ENCODE measurements around the gene IL25. TPM values are rescaled to one million over a fixed set of nuclear protein-coding genes. Genes with fewer than 3 reads are reported as not detected.

The IL25 gene
- total and polyA plus RNA-seq, 9 donors, result not detected

DNA sequence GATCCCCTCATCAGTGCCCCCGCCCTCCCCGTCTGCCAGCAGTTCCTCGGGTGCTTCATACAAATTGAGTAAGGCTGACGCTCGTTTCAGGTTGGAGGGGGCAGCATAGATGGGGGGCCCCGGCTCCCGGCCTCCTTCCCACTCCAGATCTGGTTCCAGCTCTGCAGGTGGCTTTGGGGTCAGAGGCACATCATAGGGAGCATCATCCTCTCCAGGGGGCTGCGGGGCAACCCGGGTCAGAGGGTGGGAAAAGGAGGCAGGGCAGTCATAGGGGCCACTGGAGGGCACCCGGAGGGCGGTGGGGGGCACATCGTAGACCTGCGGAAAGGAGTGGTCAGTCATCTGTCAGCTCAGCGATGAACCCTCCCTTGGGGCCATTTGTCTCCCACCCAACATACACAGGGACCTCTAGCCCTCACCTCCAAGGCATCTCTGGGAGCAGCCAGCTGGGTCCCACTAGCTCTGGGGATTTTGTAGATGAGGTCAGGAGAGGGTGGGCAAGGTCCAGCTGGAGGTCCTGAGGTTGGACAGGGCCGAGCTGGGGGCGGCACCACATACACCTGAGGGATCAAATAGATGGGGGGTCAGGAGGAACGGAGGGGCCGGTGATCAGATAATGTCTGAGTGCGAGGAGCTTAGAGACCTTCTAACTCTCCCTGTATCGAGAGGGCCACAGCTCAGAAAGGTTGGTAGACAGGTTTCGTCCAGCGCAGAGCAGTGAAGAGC is 12.7 kb upstream of the IL25 start:
- Histone ChIP-seq H3K9me3 (no peaks in the 10 kb centered on the region), H3K27ac (no peak overlapping the region), H3K27me3 (no peaks in the 10 kb centered on the region), H3K36me3 (no peaks in the 10 kb centered on the region), H3K4me3 (no peak overlapping the region), H3K4me1 (ENCODE audit: insufficient read depth) (no peaks in the 10 kb centered on the region)
- TF ChIP-seq, protein P1, sequence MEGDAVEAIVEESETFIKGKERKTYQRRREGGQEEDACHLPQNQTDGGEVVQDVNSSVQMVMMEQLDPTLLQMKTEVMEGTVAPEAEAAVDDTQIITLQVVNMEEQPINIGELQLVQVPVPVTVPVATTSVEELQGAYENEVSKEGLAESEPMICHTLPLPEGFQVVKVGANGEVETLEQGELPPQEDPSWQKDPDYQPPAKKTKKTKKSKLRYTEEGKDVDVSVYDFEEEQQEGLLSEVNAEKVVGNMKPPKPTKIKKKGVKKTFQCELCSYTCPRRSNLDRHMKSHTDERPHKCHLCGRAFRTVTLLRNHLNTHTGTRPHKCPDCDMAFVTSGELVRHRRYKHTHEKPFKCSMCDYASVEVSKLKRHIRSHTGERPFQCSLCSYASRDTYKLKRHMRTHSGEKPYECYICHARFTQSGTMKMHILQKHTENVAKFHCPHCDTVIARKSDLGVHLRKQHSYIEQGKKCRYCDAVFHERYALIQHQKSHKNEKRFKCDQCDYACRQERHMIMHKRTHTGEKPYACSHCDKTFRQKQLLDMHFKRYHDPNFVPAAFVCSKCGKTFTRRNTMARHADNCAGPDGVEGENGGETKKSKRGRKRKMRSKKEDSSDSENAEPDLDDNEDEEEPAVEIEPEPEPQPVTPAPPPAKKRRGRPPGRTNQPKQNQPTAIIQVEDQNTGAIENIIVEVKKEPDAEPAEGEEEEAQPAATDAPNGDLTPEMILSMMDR (IDR thresholded peaks at IDR 0.05), result no peak
- no peak for TF ChIP-seq POLR2A (IDR thresholded peaks at IDR 0.05)
- no peak for DNase-seq
- intact Hi-C loops (cut with DNase I), result no loop called here
- WGBS, 3 donors, result 81 to 87% (median 85%) methylated on average over 22 of the region's 22 CpGs

GRCh38 chr14:23360496-23360895 is 12.1 kb upstream of the IL25 start:
- 76 to 78% (median 78%) methylated on average over 11 of the region's 11 CpGs for WGBS, 3 donors
- no peak for DNase-seq
- TF ChIP-seq, protein P1 (IDR thresholded peaks at IDR 0.05), result no peak
- TF ChIP-seq POLR2A (IDR thresholded peaks at IDR 0.05) (no peak), EP300 (IDR thresholded peaks at IDR 0.05) (no peak)
- intact Hi-C loops (cut with DNase I), result no loop called here
- Histone ChIP-seq H3K4me3 (no peak overlapping the region), H3K4me1 (ENCODE audit: insufficient read depth) (no peaks in the 10 kb centered on the region), H3K9me3 (no peaks in the 10 kb centered on the region), H3K27ac (no peak overlapping the region), H3K36me3 (no peaks in the 10 kb centered on the region), H3K27me3 (no peaks in the 10 kb centered on the region)

GRCh38 chr14:23361320-23361719 is 11.3 kb upstream of the IL25 start:
- H3K4me1 ChIP-seq (ENCODE audit: insufficient read depth), result no peaks in the 10 kb centered on the region
- intact Hi-C loops (cut with DNase I), result no loop called here

GRCh38 chr14:23361763-23362162 is 10.8 kb upstream of the IL25 start:
- H3K9me3 ChIP-seq, result no peaks in the 10 kb centered on the region
- DNase-seq, result no peak
- no peaks in the 10 kb centered on the region for H3K4me1 ChIP-seq (ENCODE audit: insufficient read depth)
- no peak overlapping the region for H3K27ac ChIP-seq
- no peaks in the 10 kb centered on the region for H3K27me3 ChIP-seq
- H3K36me3 ChIP-seq, result no peaks in the 10 kb centered on the region
- TF ChIP-seq, protein P1 (IDR thresholded peaks at IDR 0.05), result no peak
- TF ChIP-seq EP300 (IDR thresholded peaks at IDR 0.05) (no peak), POLR2A (IDR thresholded peaks at IDR 0.05) (no peak)
- no peak overlapping the region for H3K4me3 ChIP-seq
- WGBS, 3 donors, result 76 to 93% (median 77%) methylated on average over 6 of the region's 6 CpGs
- intact Hi-C loops (cut with DNase I), result loop anchor here in 1 of 4 donors (1.0 kb wide), 1 partner anchor 41 kb away; no protein-coding TSS in a partner anchor

More at GRCh38 chr14:23361320-23361719, 11.3 kb upstream of the IL25 start:
- TF ChIP-seq POLR2A (IDR thresholded peaks at IDR 0.05) (no peak), EP300 (IDR thresholded peaks at IDR 0.05) (no peak)
- TF ChIP-seq, protein P1 (IDR thresholded peaks at IDR 0.05), result no peak
- Histone ChIP-seq H3K4me3 (no peak overlapping the region), H3K36me3 (no peaks in the 10 kb centered on the region), H3K27ac (no peak overlapping the region), H3K9me3 (no peaks in the 10 kb centered on the region), H3K27me3 (no peaks in the 10 kb centered on the region)
- no peak for DNase-seq

Data from ovary (tissue), 9 donors.